ENCODE measurements around the gene RAB3C.

DNA sequence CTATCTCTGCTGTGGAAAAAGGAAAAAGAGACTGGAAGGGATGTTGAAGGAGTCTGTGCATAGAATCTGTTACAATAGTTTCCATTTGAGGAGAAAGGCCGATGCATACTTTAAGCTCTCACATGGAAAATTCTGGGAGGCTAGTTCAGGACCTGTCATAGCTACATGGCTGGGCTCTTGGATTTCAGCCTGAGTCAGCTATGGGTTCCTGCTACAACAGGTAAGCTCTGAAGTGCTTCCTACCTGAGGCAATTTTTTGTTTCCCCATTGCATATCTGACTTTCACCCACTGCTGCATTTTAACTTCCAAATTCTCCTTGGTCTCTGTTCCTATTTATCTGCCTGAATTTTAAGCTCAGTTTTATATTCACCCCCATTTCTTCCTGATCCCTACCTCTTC is 310.7 kb downstream of the RAB3C start:
- TF ChIP-seq, protein P1, sequence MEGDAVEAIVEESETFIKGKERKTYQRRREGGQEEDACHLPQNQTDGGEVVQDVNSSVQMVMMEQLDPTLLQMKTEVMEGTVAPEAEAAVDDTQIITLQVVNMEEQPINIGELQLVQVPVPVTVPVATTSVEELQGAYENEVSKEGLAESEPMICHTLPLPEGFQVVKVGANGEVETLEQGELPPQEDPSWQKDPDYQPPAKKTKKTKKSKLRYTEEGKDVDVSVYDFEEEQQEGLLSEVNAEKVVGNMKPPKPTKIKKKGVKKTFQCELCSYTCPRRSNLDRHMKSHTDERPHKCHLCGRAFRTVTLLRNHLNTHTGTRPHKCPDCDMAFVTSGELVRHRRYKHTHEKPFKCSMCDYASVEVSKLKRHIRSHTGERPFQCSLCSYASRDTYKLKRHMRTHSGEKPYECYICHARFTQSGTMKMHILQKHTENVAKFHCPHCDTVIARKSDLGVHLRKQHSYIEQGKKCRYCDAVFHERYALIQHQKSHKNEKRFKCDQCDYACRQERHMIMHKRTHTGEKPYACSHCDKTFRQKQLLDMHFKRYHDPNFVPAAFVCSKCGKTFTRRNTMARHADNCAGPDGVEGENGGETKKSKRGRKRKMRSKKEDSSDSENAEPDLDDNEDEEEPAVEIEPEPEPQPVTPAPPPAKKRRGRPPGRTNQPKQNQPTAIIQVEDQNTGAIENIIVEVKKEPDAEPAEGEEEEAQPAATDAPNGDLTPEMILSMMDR (IDR thresholded peaks at IDR 0.05), result no peak
- no peak for TF ChIP-seq POLR2A (IDR thresholded peaks at IDR 0.05)

All from Peyer's patch (tissue), 4 donors.